DOHH2 (cell line): ENCODE measurements around the gene PAQR5.

Experiments
- EZH2phosphoT487 ChIP-seq: fragments of 200-600 bp; sonication (generic); IDR thresholded peaks from 2 replicates; pipeline ENCODE4 v1.6.1; 2017; ENCODE audit warnings: borderline replicate concordance, mild to moderate bottlenecking, antibody characterized with exemption, low read length, moderate library complexity, mixed read lengths
- TF ChIP-seq, protein P1 (sequence below): fragments of 200-600 bp; sonication (generic); IDR thresholded peaks from one replicate; pipeline ENCODE4 v1.5.1; 2014; ENCODE audit warnings: antibody characterized with exemption, mild to moderate bottlenecking, low read depth, low read length; ENCODE audit not compliant: poor library complexity, severe bottlenecking

DNA sequence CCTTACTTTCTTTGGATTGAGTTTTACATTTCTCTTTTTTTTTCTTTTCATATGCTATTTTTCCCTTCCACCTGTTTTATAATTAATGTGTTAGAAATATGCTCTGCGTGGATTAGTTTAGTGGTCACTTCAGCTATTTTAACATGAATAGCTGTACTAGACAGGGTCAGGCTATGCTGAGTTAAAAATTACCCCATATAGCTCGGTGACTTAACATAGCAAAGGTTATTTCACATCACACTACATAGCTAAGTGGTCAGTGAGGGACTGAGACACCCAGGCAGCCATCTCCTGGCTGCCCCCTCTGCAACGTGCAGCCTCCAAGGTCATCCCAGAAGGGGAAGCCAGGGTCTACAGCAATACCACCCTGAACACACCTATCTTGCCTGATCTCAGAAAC lies 68.5 kb downstream of the PAQR5 start:
- TF ChIP-seq, protein P1, sequence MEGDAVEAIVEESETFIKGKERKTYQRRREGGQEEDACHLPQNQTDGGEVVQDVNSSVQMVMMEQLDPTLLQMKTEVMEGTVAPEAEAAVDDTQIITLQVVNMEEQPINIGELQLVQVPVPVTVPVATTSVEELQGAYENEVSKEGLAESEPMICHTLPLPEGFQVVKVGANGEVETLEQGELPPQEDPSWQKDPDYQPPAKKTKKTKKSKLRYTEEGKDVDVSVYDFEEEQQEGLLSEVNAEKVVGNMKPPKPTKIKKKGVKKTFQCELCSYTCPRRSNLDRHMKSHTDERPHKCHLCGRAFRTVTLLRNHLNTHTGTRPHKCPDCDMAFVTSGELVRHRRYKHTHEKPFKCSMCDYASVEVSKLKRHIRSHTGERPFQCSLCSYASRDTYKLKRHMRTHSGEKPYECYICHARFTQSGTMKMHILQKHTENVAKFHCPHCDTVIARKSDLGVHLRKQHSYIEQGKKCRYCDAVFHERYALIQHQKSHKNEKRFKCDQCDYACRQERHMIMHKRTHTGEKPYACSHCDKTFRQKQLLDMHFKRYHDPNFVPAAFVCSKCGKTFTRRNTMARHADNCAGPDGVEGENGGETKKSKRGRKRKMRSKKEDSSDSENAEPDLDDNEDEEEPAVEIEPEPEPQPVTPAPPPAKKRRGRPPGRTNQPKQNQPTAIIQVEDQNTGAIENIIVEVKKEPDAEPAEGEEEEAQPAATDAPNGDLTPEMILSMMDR: no peak
- no peak for TF ChIP-seq EZH2phosphoT487
